ENCODE data around the gene DOCK1.

- TF ChIP-seq CTCF (IDR thresholded peaks at IDR 0.05) (no peak), EZH2 (IDR thresholded peaks at IDR 0.05) (no peak), EZH2phosphoT487 (IDR thresholded peaks at IDR 0.05) (no peak)
Observed at GRCh38 chr10:127189226-127189625, 284.0 kb downstream of the DOCK1 start.
